CD4-positive, alpha-beta T cell treated with Interleukin-17A for 4 hours (primary cell): ENCODE measurements around the gene ROR1.

Source experiments
- DNase-seq: peaks from one replicate; pipeline ENCODE4 v3.0.0-alpha.2; 2020; ENCODE audit warnings: mixed read lengths

The ROR1 gene

DNA sequence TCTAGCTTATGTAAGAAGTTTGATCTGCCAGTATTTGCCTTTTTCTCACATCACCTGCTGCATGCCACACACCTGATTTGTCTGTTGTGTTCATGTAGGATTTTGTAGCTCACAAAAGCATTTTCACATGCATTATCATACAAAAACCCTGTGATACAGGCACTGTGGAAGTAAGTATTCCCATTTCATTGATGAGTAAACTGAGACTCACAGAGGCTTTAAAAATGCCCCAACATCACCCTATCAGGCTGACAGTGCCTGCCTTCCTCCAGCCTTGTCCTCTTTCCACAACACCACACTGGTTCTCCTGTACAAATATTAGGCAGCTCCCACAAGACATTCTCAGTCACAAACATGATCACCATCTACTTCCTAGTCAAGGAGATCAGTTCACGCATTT is 343.7 kb downstream of the ROR1 start:
- DNase-seq = no peak

DNA sequence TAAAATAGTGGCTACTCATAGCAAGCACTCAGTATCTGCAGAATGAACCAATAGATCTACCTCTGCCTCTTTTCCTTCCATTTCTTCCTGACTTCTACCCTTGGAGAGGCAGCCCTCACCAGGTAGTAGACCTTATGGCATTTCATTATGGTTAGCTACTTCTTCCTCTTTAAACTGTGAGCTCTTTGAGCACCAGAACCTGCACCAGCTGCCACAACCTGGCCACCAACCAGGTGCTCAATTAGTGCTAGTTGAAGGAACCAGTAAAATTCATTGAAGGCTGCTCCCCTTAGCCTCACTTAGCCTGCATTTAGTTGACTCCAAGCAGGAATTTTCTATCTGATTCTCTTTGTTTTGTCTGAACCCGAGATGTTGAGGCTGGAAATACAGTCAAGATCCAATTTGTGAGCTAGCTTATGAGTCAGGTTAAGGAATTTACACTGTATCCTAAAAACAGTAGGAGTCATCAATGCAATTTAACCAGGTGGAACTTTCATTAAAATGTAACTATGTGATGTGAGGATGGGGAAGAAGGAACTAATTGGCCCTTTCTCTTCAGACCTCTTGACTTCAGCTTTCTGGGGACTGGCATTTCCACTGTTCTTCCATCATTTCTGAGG is 348.1 kb downstream of the ROR1 start:
- DNase-seq = no peak

DNA sequence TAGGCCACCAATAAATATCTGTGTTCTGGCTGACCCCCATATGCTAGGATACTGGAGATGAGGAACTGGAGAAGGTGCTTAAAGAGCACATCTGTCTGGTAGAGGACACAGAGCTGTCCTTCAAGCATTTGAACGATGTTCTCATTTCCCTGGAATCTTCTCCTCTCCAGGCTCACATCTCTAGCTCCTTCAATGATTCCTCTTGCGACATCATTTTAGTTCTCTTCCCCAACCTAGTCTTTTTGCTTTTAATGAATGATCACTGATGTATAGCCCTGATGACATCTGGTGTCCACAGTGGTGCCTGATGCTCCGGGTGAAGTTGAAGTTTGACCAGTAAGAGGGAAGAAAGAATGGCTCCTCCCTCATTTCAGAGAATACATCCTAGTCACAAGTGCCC is 348.8 kb downstream of the ROR1 start:
- no peak for DNase-seq

DNA sequence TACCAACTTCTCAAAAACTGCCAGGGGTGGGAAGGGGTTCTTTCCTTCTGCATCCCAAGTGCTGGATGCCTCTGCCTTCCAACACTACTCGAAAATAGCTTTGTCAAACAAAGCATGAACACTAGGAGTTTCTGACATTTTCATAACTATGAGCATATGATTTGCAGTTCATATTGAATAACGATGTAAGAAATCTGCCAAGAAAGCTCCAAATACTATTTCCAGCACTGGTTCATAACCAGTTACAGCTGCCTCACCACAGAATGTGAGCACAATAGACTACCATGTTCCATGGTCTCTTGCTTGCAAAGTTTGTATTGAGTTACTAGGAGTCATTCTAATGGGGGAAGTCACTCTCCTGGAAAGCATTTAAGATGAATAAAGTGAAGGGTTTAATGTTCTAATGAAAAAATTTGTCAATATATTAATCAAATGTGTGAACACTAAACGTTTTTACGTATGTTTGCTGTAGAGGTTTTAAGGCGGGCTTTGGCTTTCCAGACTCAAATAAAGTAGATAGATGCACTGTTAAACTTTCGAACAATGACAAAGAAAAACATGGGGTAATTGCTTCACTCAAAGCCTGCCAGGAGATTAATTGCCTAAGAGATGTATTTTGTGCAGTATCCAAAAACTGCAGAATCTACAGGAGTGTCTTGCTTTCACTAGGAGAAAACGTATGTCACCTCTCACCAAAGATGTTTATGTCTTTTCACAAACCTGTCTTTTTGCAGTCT is 351.1 kb downstream of the ROR1 start:
- DNase-seq = no peak

DNA sequence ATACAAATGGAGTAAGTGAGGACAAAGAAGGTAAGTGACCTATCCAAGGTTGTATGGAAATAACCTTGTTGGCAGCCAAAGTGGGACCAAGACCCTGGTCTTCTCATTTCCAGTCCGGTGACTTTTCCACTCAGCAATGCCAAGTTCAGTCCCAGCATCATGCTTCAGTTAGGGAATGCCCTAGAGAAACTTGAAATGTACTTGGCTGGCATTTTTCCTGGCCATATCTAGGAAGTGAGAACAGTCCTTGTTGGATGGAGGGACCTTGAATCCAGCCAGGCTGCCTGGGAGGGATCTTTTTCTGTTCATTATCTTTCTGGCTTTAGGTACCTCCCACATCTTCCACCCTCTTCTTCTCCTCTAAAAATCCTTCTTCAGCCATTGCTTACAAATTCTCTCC is 352.8 kb downstream of the ROR1 start:
- DNase-seq = no peak

DNA sequence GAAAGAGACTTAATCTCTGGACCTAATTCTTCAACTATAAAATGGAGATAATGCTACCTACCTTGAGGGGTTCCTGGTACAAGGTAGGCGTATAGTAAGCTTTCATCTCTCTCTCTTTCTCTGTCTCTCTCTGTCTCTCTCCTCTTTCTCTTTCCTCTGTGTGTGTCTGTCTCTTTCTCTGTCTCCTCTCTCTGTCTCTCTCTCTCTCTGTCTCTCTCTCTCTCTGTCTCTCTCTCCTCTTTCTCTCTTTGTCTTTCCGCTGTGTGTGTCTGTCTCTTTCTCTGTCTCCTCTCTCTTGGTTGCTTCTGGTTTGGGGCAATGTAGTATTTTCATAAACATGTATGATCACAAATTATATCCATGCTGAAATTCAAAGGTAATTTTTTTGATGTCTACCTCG is 353.5 kb downstream of the ROR1 start:
- DNase-seq = no peak

DNA sequence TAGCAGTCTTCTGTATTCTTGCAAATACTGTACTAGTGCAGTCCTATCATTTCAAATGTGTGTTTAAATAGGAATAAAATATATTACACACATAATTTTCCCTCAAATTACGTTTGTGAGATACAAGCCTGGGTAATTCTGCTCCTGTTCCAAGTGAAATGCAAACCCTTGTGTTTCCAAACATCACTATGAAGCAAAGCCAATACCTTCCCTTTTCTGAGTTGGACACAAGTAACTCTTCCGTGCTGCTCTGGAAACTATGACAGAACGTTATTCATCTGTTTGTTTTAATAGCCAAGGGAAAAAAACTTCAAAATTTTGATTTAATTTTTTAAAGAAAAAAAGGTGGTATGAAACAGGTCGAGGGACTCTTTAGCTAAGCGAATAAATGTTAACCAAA is 355.9 kb downstream of the ROR1 start:
- no peak for DNase-seq

DNA sequence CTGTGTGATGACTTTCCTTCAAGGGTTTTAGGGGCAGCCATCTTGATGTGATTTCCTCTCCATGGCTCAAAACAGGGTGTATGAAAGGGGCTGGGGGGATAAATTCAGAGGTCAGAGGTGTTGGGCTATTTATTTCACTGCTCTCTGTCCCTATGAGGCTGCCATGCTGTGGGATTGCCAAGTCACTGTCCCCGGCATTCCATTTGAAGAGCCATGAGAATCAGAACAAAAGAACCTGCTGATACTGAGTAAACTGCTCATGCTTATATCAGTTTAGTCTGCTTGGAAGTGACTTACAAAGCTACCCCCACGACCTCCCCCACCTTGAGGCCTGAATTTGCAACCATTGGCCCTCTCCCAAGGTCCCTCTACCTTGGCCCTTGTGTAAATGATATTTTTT is 357.3 kb downstream of the ROR1 start:
- no peak for DNase-seq

DNA sequence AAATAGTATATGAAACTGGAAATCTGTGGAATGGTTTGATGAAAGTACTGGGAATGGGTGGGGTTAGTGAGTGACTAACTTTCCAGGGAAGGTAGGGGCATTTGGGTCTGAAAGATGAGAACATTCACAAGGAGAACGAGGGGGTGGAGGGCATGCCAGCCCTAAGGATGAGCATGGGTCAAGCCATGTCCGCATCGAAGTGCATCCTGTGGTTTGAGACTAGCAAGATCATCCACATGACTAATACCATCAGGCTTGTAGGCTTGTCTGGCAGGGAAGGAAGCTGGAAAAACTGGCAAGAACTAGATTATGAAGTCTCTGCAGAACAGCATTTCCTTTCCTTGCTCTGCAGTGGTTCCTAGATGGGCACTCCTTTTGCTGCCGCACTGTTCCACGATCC is 359.2 kb downstream of the ROR1 start:
- no peak for DNase-seq

DNA sequence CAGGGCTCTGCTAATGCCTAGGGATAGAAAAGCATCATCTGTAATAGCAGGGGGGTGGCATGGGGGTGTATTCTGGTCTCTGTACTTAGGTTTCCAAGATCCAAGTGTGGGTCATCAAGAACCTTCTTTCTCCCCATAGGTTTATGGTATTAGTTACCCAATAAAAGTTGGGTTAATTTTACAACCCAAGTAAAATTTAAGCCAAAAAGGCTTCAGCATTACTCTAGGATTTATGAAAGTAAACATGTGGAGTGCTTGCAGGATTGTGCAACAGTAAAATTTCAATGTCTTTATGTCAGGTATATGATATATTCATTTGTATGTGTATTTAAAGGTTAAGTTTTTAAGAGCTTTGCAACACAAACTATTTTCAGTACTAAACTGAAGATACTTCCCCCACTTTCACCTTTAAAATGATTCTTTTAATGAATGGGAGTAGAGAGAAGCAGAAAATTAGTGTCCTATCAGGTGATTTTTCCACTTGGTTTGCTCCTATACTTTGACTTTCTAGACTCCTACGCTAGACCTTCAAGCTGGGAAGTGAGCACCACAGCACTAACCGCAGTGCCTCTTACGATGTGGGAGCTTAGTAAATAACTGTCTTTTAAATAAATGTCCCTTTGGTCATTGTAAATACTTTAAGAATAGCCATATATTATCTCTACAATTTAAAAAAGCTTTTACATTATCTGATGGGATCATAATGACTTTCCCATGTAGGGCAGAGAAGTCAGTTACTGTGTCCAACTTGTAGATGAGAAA is 361.8 kb downstream of the ROR1 start:
- no peak for DNase-seq

DNA sequence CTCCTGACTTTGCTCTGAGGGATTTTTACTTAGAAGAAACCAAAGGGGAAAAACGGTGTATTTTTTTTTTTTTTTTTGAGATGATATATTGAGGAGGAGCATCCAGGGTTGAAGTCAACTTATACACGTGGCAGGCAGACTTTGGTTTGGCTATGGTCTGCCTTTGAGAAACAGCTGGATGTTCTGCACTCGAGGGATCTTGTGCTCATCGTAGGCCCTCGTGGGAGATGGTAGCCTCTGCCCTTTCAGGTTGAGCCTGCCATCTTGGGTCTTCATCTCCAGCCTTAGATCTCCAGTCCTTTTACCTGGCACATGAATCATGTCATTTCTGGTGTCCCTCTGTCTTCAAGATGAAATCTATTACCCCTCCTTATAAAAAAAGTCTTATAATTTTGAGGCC is 362.5 kb downstream of the ROR1 start:
- DNase-seq = no peak

DNA sequence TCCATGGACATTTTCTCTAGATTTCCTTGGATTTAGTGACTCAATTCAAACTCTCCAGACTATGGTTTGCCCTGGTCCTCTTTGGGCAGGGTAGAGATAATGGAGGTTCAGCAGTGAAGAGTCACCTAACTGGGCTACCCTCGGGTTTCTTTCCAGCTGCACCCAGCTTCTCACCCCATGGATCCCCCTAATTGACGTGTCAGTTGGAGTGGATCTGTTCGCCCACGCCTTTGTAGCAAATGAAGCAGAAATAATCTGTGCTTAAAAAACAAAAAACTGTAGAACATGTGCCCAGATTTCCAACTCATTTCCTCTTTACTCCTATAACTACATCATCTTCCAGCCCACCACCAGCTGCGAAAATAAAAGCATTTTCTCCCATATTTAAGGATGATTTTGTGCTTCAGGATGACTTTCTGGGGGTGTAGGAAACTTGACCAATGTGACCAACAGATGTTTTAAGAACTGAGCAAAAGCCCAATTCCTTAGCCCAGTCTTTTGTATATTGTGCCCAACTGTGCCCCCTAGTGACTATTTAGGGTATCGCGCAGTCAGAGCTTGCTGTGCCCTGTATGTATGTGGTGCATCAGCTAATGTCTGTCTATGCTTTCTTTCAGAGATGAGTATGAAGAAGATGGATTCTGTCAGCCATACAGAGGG is 363.1 kb downstream of the ROR1 start:
- DNase-seq = peak; percentile 69

DNA sequence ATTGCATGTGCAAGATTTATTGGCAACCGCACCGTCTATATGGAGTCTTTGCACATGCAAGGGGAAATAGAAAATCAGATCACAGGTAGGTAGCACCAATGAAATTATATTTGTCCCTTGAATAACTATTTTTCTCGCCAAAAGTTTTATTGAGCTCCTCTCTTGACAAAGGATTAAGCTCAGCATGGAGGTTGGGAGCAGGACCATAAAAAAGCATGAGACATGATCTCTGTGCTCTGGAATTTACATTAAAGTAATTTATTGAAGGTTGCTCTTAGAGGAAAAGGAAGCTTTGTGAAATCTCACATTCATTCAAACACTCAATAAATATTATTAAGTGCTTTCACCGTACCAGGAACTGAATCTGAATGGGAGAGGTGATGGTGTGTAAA is 363.6 kb downstream of the ROR1 start:
- DNase-seq = no peak

DNA sequence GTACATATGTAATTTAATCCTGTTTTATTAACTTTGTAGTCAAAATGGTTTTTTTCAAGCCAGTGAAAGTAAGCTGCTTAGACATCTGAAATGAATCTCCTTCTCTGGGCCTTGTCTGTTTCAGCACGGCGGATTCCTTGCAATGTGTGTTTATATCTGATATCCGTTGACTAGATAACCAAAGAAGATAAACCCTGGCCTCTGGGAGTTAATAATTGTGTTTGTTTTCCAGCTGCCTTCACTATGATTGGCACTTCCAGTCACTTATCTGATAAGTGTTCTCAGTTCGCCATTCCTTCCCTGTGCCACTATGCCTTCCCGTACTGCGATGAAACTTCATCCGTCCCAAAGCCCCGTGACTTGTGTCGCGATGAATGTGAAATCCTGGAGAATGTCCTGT is 366.1 kb downstream of the ROR1 start:
- no peak for DNase-seq

DNA sequence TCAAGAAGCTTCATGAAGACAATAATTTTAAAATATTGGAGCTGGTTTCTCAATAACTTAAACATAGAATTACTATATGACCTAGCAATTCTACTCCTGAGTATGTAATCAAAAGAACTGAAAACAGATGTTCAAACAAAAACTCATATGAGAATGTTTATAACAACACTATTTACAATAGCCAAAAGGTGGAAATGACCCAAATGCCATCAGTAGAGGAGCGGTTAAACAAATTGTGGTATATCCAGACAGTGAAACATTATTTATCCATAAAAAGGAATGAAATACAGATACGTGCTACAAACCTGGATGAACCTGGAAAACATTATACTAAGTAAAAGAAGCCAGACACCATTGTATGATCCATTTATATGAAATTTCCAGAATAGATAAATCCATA is 366.8 kb downstream of the ROR1 start:
- no peak for DNase-seq

DNA sequence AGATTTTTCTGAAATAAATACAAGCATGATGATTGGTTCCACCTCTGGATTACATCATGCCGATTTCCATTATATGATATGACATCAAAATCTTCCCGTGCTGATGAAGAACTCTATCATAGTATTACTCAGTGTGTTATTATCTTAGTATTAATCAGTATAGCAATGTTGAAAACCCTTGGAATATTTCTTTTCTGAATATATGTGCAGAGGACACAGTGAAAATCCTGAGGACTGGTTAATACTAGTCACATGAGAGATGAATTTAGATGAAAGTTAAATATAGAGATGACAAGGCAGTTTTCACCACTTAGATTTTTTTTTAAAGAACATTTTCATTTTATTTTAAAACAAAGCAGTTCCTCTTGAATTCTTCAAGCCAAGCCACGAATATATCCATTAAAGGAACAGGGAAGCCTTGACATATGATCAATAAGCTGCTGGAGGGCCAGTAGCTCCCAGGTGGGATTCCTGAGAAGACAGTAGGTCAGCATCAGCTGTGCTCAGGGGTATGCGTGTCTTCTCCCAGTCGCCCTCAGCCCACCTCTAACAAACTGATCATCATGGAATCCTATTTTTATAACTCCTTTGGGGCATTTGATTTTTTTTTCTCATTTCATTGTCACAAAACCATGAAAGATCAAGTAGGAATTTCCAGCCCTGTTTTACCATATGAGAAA is 373.4 kb downstream of the ROR1 start:
- DNase-seq = no peak

DNA sequence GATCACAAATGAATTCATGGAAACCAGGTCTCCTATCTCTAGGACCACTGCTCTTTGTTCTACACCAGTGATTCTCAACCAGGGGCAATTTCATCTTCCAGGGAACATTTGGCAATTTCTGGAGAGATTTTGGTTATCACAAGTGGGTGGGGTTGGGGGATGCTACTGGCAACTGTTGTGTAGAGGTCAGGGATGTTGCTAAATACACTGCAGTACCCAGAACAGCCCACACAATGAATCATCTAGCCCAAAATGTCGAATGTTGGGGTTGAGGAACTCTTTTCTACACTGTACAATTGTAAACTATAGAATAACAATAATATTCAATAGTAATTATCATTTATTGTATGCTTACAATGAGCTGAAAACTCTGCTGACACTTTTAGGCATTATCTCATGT is 373.9 kb downstream of the ROR1 start:
- no peak for DNase-seq

DNA sequence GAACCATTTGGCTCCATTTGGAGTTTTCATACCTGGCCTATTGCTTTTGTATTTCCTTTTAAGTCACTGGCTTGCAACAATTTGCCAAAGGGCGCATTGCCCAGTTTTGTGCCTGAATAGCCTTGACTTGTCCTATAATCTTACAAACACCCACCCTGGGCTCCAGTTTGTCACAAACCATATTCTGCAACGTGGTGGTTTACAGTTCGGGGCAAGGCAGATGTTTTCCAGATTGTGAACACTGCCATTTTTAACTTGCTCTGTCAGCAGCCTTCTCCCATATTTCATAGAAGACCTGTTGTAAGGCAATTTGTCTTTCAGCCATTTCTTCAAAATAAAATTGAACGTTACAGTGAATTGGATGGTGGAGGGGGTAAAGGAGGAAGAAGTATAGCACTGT is 376.4 kb downstream of the ROR1 start:
- no peak for DNase-seq

DNA sequence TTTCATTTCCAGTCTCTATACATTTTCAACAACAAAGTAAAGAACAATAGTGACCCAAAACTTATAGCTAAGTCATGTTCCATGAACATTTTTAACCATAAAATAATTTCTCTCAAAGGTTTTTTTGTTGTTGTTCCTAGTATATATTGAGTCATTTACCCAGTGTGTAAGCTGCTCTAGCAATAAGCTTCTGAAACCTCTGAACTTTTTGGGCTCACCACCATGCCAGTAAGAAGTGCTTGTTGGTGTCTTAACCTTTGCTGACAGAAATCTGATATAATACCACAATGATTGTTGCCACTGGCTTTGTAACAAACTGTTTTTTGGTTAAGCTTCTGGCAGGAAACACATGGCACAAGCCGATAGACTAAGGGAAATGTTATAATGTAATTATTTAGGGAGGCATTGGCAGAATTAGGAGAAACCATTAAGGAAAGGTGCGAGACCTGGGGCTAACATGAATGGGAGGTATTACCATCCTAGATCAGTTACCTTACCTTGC is 377.0 kb downstream of the ROR1 start:
- no peak for DNase-seq

DNA sequence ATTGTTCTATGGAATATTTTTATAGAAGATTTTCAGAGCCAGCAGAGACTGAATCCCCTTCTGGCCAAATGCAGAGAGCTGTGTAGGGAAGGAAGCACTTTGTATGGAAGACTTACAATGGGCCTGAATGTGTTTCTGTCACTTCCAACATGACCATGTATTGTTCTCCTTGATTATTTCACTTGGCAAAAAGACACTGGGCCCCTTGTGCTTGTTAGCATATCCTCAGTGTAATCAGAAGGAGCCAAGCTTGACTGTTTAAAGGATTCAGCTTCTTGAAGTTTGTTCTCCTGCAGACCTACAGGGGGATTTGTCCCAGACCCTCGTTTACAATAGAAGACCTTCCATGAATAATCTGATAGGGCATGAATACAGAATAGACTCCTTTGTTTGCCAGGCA is 381.5 kb downstream of the ROR1 start:
- DNase-seq = no peak

DNA sequence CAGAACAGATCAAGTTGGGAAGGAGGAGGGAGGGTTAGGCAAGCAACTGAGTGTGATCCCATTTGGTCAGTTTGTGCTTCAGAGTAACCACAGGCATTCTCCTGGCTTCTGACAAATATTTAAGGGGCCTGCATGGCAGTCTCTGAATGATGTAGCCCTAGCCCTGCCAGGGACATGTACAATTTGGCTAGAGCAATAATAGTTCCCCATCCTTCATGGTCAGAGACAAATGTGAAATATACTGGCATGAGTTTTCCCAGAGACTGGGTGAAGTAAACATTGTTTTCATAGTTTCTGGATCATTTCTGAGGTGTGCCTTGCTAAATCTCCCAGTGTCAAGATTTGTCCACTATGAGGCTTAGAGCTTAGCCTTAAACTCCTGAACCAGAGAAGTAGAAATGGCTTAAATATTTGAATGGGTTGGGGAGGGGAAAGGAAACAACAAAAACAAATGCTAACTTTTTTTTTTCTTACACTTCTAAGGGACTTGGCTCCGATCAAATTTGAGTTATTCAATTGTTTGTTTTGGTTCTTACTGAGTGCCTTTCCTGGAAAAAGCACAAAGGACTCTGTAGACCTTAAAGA is 387.6 kb downstream of the ROR1 start:
- no peak for DNase-seq

DNA sequence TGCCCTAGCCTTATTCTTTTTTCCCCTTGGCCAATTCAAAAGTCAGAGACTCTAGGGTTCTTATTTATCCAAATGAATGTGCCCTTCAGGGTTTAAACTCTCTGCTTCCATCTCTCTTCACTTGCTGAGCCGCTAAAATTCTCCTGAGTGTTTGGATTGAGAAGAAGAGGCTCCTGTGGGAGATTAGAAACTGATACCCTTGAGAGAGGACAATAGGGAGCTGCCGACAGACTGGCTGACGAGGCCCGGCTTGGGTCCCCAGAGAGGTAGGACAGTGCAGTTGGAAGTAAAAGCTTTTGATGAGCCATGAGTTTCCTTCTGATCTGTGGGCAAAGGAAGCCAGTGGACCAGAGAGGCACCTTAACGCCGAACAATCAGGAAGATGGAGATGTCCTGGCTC is 388.3 kb downstream of the ROR1 start:
- no peak for DNase-seq

DNA sequence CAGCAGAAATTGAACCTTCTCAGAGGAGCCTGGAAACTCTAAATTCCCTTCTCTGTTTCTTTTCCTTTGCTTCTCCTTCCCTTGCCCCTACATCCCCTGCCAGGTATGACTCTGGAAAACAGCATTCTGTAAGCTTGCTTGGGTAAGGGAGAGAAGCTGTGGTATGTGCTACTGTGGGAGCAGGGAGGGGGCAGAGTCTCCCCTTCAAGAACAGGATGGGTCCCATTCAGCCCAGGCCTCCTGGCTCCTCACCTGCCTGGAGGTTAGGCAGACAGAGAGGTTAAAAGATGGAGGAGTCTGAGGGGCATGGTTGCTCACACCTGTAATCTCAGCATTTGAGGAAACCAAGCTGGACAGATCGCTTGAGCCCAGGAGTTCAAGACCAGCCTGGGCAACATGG is 389.0 kb downstream of the ROR1 start:
- DNase-seq = no peak
